ENCODE results near the gene CEBPB.
"Not testable (repeated sequence)": the region's sequence is repeated elsewhere in the genome, so short reads cannot be mapped to it uniquely, and the experiment has no call there.

CEBPB gene

DNA sequence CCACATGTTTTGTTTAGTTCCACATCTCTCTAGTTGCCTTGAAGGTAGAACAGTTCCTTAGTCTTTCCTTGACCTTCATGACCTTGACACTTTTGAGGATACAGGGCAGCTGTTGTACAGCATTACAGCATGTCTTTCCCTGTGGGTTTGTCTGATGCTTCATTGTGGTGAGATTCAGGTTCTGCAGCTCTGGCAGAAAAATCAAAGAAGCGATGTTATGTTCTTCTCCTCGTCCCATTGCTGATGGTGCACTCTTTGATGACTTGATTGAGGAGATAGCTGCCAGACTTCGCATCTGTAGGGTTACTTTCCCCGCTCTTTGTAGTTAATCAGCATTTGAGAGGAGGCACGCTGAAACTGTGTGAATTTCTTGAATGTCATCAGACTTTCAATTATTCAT is 12.0 kb downstream of the CEBPB start:
- Histone ChIP-seq H3K9me3 (ENCODE audit: control insufficient read depth in 2 of 2, low read length in 2 of 2) (peaks cover 0 to 7% of the 10 kb centered on the region in 2 donors), H3K9ac (ENCODE audit: low read length in 2 of 2) (no peak overlapping the region), H3K4me3 (ENCODE audit: low read length in 2 of 2) (no peak overlapping the region), H3K27me3 (ENCODE audit: control insufficient read depth in 1 of 2, insufficient read depth in 2 of 2, low read length in 2 of 2) (no peaks in the 10 kb centered on the region), H3K4me1 (ENCODE audit: control insufficient read depth, insufficient read depth, low read length) (no peaks in the 10 kb centered on the region), H3K36me3 (ENCODE audit: control insufficient read depth in 2 of 2, insufficient read depth in 2 of 2, low read length in 2 of 2) (peaks cover 0 to 4% of the 10 kb centered on the region in 2 donors), H3K27ac (ENCODE audit: low read length) (no peak overlapping the region)

DNA sequence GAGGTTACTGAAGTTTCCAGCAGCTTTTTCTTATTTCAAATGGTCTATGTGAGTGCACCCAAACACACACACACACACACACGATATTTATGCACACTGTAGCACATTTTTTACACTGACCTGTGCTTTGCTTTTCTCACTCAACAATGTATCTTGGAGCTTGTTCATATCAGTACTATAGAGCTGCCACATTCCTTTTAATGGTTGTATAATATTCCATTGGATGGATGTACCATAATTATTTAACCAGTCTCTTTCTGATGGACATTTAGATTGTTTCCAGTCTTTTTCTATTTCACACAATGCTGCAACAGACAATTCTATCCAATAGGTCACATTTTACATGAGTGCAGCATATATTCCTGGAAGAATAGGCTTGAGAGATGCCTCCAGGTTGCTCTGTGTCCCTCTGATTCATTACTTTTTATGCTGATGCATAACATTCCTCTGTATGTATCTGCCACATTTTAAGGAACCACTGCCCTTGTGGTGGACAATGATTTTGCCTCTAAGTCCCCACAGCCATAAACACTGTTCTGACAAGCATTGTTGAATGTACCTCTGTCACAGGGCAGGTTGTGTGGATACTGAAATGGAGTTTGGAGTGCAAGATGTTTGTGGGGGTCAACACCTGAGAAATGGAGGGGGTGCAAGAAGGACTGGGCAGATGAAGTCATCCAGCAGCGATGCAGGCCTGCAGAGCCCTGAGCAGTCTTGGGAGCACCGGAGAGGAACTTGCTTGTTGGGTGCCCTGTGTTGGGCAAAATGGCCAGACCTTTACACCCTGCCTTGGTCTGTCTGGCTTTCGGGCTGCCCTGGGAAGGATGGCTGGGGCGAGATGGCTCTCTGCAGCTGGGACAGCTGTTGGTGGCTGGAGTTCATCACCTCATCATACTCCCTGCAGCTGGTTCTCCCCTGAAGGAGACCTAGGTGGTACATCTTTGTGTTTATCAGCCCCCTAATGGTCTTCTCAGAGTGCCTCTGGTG is 13.6 kb downstream of the CEBPB start:
- Histone ChIP-seq H3K36me3 (ENCODE audit: control insufficient read depth in 2 of 2, insufficient read depth in 2 of 2, low read length in 2 of 2) (peaks cover 0 to 4% of the 10 kb centered on the region in 2 donors), H3K9me3 (ENCODE audit: control insufficient read depth in 2 of 2, low read length in 2 of 2) (peaks cover 0 to 7% of the 10 kb centered on the region in 2 donors), H3K27me3 (ENCODE audit: control insufficient read depth in 1 of 2, insufficient read depth in 2 of 2, low read length in 2 of 2) (no peaks in the 10 kb centered on the region), H3K4me1 (ENCODE audit: control insufficient read depth, insufficient read depth, low read length) (no peaks in the 10 kb centered on the region), H3K4me3 (ENCODE audit: low read length in 2 of 2) (no peak overlapping the region), H3K9ac (ENCODE audit: low read length in 2 of 2) (no peak overlapping the region), H3K27ac (ENCODE audit: low read length) (no peak overlapping the region)

DNA sequence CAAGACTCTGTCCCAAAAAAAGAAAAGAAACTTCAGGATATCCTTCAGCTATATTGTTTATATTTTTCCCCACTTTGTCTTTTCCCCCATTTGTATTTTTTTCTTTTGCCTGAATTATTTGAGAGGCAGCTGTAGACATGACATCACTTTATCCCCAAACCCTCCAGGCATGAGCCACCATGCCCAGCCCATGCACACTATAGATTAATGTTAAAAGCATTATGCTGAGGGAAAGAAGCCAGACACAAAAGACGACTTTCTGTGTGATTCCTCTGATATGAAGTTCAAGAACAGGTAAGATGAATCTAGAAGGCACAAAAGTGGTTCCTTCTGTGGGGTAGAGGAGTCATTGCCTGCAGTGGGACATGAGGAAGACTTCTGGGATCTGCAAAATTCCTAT is 16.4 kb downstream of the CEBPB start:
- Histone ChIP-seq H3K9me3 (ENCODE audit: control insufficient read depth in 2 of 2, low read length in 2 of 2) (peaks cover 0 to 7% of the 10 kb centered on the region in 2 donors), H3K4me3 (ENCODE audit: low read length in 2 of 2) (no peak overlapping the region), H3K36me3 (ENCODE audit: control insufficient read depth in 2 of 2, insufficient read depth in 2 of 2, low read length in 2 of 2) (no peaks in the 10 kb centered on the region), H3K9ac (ENCODE audit: low read length in 2 of 2) (no peak overlapping the region), H3K4me1 (ENCODE audit: control insufficient read depth, insufficient read depth, low read length) (no peaks in the 10 kb centered on the region), H3K27ac (ENCODE audit: low read length) (no peak overlapping the region), H3K27me3 (ENCODE audit: control insufficient read depth in 1 of 2, insufficient read depth in 2 of 2, low read length in 2 of 2) (no peaks in the 10 kb centered on the region)

DNA sequence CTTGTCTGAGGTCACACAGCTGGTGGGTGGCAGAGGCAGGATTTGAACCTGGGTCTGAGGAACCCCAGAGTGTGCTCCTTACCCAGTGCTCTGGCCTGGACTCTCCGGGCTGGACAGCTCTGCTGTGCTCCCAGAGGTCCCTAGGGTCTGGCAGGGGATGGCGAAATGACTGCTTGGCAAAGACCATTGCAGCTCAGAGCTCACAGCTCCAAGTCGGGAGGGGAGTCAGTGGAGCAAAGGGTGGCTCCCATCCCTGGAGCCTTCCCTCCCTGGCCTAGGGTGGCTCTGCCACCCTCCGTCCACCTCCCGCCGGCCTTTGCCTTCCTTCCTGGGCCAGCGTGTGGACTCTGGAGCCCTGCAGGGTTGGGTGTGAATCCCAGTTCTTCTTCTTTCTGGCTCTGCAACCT is 17.5 kb downstream of the CEBPB start:
- Histone ChIP-seq H3K36me3 (ENCODE audit: control insufficient read depth in 2 of 2, insufficient read depth in 2 of 2, low read length in 2 of 2) (no peaks in the 10 kb centered on the region), H3K27ac (ENCODE audit: low read length) (no peak overlapping the region), H3K9ac (ENCODE audit: low read length in 2 of 2) (no peak overlapping the region), H3K4me3 (ENCODE audit: low read length in 2 of 2) (no peak overlapping the region), H3K9me3 (ENCODE audit: control insufficient read depth in 2 of 2, low read length in 2 of 2) (peaks cover 0 to 6% of the 10 kb centered on the region in 2 donors), H3K4me1 (ENCODE audit: control insufficient read depth, insufficient read depth, low read length) (no peaks in the 10 kb centered on the region), H3K27me3 (ENCODE audit: control insufficient read depth in 1 of 2, insufficient read depth in 2 of 2, low read length in 2 of 2) (no peaks in the 10 kb centered on the region)

DNA sequence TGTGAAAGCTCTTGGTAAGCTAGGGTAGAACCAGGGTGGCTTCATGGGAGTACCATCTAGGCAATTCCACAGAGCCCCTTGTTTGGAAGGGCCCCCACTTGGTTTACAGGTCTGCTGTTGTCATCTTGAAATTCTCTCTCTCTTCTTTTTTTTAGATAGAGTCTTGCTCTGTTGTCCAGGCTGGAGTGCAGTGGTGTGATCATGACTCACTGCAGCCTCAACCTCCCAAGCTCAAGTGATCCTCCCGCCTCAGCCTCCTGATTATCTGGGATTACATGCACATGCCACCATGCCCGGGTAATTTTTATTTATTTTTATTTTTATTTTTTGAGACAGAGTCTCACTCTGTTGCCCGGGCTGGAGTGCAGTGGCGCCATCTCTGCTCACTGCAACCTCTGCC is 18.2 kb downstream of the CEBPB start:
- not testable (repeated sequence) for H3K4me1 ChIP-seq (ENCODE audit: control insufficient read depth, insufficient read depth, low read length); H3K27me3 ChIP-seq (ENCODE audit: control insufficient read depth in 1 of 2, insufficient read depth in 2 of 2, low read length in 2 of 2); H3K27ac ChIP-seq (ENCODE audit: low read length); H3K4me3 ChIP-seq (ENCODE audit: low read length in 2 of 2); H3K36me3 ChIP-seq (ENCODE audit: control insufficient read depth in 2 of 2, insufficient read depth in 2 of 2, low read length in 2 of 2); H3K9ac ChIP-seq (ENCODE audit: low read length in 2 of 2); H3K9me3 ChIP-seq (ENCODE audit: control insufficient read depth in 2 of 2, low read length in 2 of 2)

DNA sequence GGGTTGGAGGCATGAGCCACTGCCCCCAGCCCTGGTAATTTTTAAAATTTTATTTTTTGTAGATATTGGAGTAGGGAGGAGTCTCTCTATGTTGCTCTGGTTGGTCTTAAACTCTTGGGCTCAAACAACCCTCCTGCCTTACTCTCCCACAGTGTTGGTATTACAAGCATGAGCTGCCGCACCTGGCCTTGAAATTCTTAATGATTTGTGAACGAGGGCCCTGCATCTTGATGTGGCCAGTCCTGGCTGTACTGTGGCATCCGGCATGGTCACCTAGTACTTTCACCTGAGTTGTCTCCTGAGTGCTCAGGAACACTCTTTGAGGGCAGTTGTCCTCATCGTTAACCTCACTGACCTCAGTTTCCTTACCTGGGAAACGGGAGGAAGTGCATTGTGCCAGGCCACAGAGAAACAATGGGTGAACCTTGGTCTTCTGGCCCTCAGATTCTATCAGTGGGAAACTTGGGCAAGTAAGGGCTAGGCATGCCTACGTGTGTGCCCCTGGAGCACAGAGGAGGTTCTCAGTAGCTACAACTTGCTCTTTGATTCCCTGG is 19.5 kb downstream of the CEBPB start:
- H3K27me3 ChIP-seq (ENCODE audit: control insufficient read depth in 1 of 2, insufficient read depth in 2 of 2, low read length in 2 of 2), result no peaks in the 10 kb centered on the region
- H3K4me3 ChIP-seq (ENCODE audit: low read length in 2 of 2), result no peak overlapping the region
- no peaks in the 10 kb centered on the region for H3K36me3 ChIP-seq (ENCODE audit: control insufficient read depth in 2 of 2, insufficient read depth in 2 of 2, low read length in 2 of 2)
- no peak overlapping the region for H3K9ac ChIP-seq (ENCODE audit: low read length in 2 of 2)
- H3K27ac ChIP-seq (ENCODE audit: low read length), result no peak overlapping the region
- no peaks in the 10 kb centered on the region for H3K4me1 ChIP-seq (ENCODE audit: control insufficient read depth, insufficient read depth, low read length)
- no peaks in the 10 kb centered on the region for H3K9me3 ChIP-seq (ENCODE audit: control insufficient read depth in 2 of 2, low read length in 2 of 2)

DNA sequence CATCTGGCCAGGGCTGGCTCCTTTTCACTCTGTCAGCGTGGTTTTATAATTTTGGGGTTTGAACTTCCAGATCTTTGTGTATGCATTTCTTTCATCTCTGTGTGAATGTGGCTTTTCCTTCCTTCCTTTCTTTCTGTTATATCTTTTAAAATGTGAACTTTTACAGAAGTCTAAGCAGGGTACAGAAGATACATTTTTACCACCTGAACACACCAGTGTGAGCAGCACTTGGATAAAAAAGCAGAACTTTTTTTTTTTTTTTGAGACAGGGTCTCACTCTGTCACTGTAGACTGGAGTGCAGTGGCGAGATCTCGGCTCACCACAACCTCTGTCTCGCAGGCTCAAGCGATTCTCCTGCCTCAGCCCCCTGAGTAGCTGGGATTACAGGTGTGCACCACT is 20.5 kb downstream of the CEBPB start:
- H3K27me3 ChIP-seq (ENCODE audit: control insufficient read depth in 1 of 2, insufficient read depth in 2 of 2, low read length in 2 of 2), result no peaks in the 10 kb centered on the region
- H3K4me3 ChIP-seq (ENCODE audit: low read length in 2 of 2), result no peak overlapping the region
- no peak overlapping the region for H3K27ac ChIP-seq (ENCODE audit: low read length)
- no peak overlapping the region for H3K9ac ChIP-seq (ENCODE audit: low read length in 2 of 2)
- no peaks in the 10 kb centered on the region for H3K36me3 ChIP-seq (ENCODE audit: control insufficient read depth in 2 of 2, insufficient read depth in 2 of 2, low read length in 2 of 2)
- no peaks in the 10 kb centered on the region for H3K9me3 ChIP-seq (ENCODE audit: control insufficient read depth in 2 of 2, low read length in 2 of 2)
- no peaks in the 10 kb centered on the region for H3K4me1 ChIP-seq (ENCODE audit: control insufficient read depth, insufficient read depth, low read length)

DNA sequence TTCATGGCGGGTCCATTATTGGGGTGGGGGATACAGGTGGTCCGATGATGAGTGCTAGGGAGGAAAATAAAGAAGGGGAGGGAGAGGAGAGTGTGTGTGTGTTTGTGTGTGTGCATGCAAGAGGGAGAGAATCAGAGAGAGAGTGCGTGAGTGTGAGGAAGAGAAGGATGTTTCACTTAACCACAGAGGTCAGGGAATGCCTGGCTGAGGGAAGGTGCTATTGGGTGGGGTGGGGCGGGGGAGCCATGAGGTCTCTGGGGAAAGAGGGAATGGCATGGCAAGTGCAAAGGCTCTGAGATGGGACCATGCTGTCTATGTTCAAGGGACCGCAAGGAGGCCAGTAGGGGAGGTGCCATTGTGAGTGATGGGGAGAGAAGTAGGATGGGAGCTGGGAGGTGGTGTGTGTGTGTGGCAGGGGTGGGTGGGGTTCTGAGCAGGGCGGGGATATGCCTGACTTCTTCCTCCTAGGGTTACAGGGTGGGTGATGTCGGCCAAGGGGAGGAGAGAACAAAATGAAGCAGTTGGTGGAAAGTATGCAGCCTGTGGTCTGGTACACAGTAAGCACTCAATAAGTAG is 23.0 kb downstream of the CEBPB start:
- H3K9ac ChIP-seq (ENCODE audit: low read length in 2 of 2), result no peak overlapping the region
- H3K4me3 ChIP-seq (ENCODE audit: low read length in 2 of 2), result no peak overlapping the region
- no peaks in the 10 kb centered on the region for H3K27me3 ChIP-seq (ENCODE audit: control insufficient read depth in 1 of 2, insufficient read depth in 2 of 2, low read length in 2 of 2)
- H3K9me3 ChIP-seq (ENCODE audit: control insufficient read depth in 2 of 2, low read length in 2 of 2), result no peaks in the 10 kb centered on the region
- H3K4me1 ChIP-seq (ENCODE audit: control insufficient read depth, insufficient read depth, low read length), result no peaks in the 10 kb centered on the region
- H3K36me3 ChIP-seq (ENCODE audit: control insufficient read depth in 2 of 2, insufficient read depth in 2 of 2, low read length in 2 of 2), result no peaks in the 10 kb centered on the region
- H3K27ac ChIP-seq (ENCODE audit: low read length), result no peak overlapping the region

DNA sequence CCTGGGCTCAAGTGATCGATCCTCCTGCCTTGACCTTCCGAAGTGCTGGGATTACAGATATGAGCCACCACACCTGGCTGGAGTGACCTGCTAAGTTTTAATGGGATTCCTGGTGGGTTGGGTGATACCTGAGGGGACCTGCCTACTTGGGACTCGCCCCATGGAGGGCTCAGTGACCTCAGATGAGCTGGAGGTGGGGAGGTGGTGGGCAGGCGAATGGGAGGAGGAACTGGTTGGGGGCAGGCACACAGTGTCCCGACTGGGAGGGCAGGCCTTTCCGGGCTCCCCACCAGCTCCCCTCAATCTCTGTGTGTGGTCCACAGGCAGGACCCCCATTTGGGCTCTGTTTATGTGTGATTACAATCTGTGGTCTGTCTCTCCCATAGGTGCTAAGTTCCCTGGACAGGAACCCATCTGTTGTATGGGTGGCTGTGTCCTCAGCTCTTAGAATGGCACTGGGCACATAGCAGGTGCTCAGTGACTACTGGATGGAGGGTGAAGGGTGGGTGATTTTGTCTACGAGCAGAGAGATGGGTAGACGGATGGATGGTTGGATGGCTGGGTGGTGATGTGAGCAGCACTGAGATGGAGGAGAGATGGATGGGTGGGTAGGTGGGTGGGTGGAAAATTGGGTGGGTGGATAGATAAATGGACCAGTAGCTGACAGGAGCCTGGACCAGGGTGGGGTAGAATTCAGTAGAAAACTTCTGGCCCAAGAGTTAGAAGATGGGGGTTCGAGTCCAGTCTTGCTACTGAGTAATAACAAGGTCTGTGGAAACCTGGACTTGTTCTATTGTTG is 23.8 kb downstream of the CEBPB start:
- no peaks in the 10 kb centered on the region for H3K9me3 ChIP-seq (ENCODE audit: control insufficient read depth in 2 of 2, low read length in 2 of 2)
- no peak overlapping the region for H3K27ac ChIP-seq (ENCODE audit: low read length)
- no peak overlapping the region for H3K4me3 ChIP-seq (ENCODE audit: low read length in 2 of 2)
- no peak overlapping the region for H3K9ac ChIP-seq (ENCODE audit: low read length in 2 of 2)
- no peaks in the 10 kb centered on the region for H3K27me3 ChIP-seq (ENCODE audit: control insufficient read depth in 1 of 2, insufficient read depth in 2 of 2, low read length in 2 of 2)
- H3K4me1 ChIP-seq (ENCODE audit: control insufficient read depth, insufficient read depth, low read length), result no peaks in the 10 kb centered on the region
- no peaks in the 10 kb centered on the region for H3K36me3 ChIP-seq (ENCODE audit: control insufficient read depth in 2 of 2, insufficient read depth in 2 of 2, low read length in 2 of 2)

DNA sequence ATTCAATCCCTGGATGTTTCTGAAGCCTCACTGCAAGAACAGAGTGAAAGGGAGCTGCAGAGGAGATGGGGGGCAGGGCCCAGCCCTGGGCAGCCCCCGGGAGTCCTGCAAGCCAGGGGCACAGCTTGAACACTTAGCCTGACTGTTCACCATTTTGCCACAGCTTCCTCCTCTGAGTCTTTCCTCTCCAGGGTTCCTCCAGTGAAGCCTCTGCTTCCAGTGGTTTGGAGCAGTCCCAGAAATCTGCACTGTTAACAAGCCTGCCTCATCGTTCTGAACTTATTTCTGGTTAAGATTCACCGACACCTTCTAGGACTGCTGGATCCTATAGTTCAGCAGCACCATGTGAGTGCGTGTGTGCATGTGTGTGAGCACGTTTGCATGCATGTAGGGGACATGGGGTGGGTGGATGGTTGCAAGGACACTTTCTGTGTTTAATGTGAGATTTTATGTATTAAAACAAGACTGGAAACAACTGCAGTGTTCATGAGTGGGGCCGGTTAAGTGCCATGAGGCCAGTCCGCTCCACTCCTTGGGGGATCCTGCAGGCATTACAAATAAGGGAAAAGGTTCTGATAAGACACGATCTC is 24.6 kb downstream of the CEBPB start:
- H3K4me3 ChIP-seq (ENCODE audit: low read length in 2 of 2), result no peak overlapping the region
- H3K4me1 ChIP-seq (ENCODE audit: control insufficient read depth, insufficient read depth, low read length), result no peaks in the 10 kb centered on the region
- no peak overlapping the region for H3K27ac ChIP-seq (ENCODE audit: low read length)
- no peaks in the 10 kb centered on the region for H3K36me3 ChIP-seq (ENCODE audit: control insufficient read depth in 2 of 2, insufficient read depth in 2 of 2, low read length in 2 of 2)
- H3K27me3 ChIP-seq (ENCODE audit: control insufficient read depth in 1 of 2, insufficient read depth in 2 of 2, low read length in 2 of 2), result no peaks in the 10 kb centered on the region
- peaks cover 0 to 5% of the 10 kb centered on the region in 2 donors for H3K9me3 ChIP-seq (ENCODE audit: control insufficient read depth in 2 of 2, low read length in 2 of 2)
- no peak overlapping the region for H3K9ac ChIP-seq (ENCODE audit: low read length in 2 of 2)
